Smooth muscle cell (in vitro differentiated cells): Measurements from ENCODE around the gene PLA2G4C. TPM values are rescaled to one million over a fixed set of nuclear protein-coding genes. Genes with fewer than 3 reads are reported as not detected.

Source experiments
- DNase-seq: peaks from one replicate; lab custom pipeline; 2025; ENCODE audit not compliant: unreplicated experiment; lab: John Stamatoyannopoulos, UW
- H2AFZ ChIP-seq: fragments of 200-600 bp; sonication (generic); 2 replicates; pipeline ENCODE4 v1.6.0; 2016; ENCODE audit warnings: antibody characterized with exemption, low read depth, mild to moderate bottlenecking
- H3F3A ChIP-seq: fragments of 200-600 bp; sonication (generic); 2 replicates; pipeline ENCODE4 v1.6.0; 2017; ENCODE audit warnings: antibody characterized with exemption, low read depth
- H3K27ac ChIP-seq: fragments of 200-600 bp; sonication (generic); 2 replicates; pipeline ENCODE4 v1.5.1; 2016; ENCODE audit warnings: low read depth, mild to moderate bottlenecking
- H3K27me3 ChIP-seq: fragments of 200-600 bp; sonication (generic); 2 replicates; pipeline ENCODE4 v1.6.1; 2016; ENCODE audit warnings: low read depth, mild to moderate bottlenecking
- H3K36me3 ChIP-seq: fragments of 200-600 bp; sonication (generic); 2 replicates; pipeline ENCODE4 v1.5.1; 2016; ENCODE audit warnings: low read depth
- H3K4me1 ChIP-seq: fragments of 200-600 bp; sonication (generic); 2 replicates; pipeline ENCODE4 v1.5.1; 2016; ENCODE audit warnings: low read depth
- H3K4me2 ChIP-seq: fragments of 200-600 bp; sonication (generic); 2 replicates; pipeline ENCODE4 v1.6.0; 2016; ENCODE audit warnings: mild to moderate bottlenecking
- H3K4me3 ChIP-seq: fragments of 200-600 bp; sonication (generic); 2 replicates; pipeline ENCODE4 v1.5.1; 2016; ENCODE audit warnings: mild to moderate bottlenecking
- H3K79me2 ChIP-seq: fragments of 200-600 bp; sonication (generic); 2 replicates; pipeline ENCODE4 v1.6.0; 2016; ENCODE audit warnings: low read depth, mild to moderate bottlenecking
- H3K9ac ChIP-seq: fragments of 200-600 bp; sonication (generic); 2 replicates; pipeline ENCODE4 v1.6.0; 2016; ENCODE audit warnings: low read depth
- H3K9me3 ChIP-seq: fragments of 200-600 bp; sonication (generic); replicated peaks from 2 replicates; pipeline ENCODE4 v1.5.1; 2016; ENCODE audit warnings: low read depth
- H4K20me1 ChIP-seq: fragments of 200-600 bp; sonication (generic); 2 replicates; pipeline ENCODE4 v1.6.0; 2016; ENCODE audit warnings: low read depth
- WGBS: methylation state at CpG from one replicate; pipeline ENCODE4 v1.1.7; 2016; ENCODE audit warnings: low lambda C conversion rate; 5-methylcytosine and 5-hydroxymethylcytosine counted together
- polyA plus RNA-seq: library from polyadenylated mRNA; unstranded; fragments of >200 nt; fragmentation: Nextera tagmentation; extraction: Ambion mirVana; gene quantifications from 2 replicates; pipeline ENCODE4 v1.2.1, GENCODE V29; 2016
- total RNA-seq: library from RNA; depleted of rRNA; stranded (reverse); fragments of >200 nt; gene quantifications from 2 replicates; pipeline ENCODE4 v1.2.3, GENCODE V29; 2014
- TF ChIP-seq, protein P1 (sequence below): fragments of 200-600 bp; sonication (generic); IDR thresholded peaks from 2 replicates; pipeline ENCODE4 v1.5.1; 2017; ENCODE audit warnings: borderline replicate concordance, mild to moderate bottlenecking, antibody characterized with exemption; ENCODE audit not compliant: insufficient read depth, poor library complexity, severe bottlenecking

Gene PLA2G4C
- total and polyA plus RNA-seq, 2 experiments from 2014 or later = 0.63 to 1.7 TPM

- 81% methylated on average over 7 of the region's 7 CpGs for WGBS
- no peaks in the 10 kb centered on the region for H3K9me3 ChIP-seq
- H4K20me1 ChIP-seq = no peaks in the 10 kb centered on the region
- H3F3A ChIP-seq = no peaks in the 10 kb centered on the region
- TF ChIP-seq, protein P1, sequence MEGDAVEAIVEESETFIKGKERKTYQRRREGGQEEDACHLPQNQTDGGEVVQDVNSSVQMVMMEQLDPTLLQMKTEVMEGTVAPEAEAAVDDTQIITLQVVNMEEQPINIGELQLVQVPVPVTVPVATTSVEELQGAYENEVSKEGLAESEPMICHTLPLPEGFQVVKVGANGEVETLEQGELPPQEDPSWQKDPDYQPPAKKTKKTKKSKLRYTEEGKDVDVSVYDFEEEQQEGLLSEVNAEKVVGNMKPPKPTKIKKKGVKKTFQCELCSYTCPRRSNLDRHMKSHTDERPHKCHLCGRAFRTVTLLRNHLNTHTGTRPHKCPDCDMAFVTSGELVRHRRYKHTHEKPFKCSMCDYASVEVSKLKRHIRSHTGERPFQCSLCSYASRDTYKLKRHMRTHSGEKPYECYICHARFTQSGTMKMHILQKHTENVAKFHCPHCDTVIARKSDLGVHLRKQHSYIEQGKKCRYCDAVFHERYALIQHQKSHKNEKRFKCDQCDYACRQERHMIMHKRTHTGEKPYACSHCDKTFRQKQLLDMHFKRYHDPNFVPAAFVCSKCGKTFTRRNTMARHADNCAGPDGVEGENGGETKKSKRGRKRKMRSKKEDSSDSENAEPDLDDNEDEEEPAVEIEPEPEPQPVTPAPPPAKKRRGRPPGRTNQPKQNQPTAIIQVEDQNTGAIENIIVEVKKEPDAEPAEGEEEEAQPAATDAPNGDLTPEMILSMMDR = no peak
- H3K27me3 ChIP-seq = no peaks in the 10 kb centered on the region
- no peaks in the 10 kb centered on the region for H3K4me1 ChIP-seq
- H3K36me3 ChIP-seq = no peaks in the 10 kb centered on the region
- no peak overlapping the region for H2AFZ ChIP-seq
- no peak overlapping the region for H3K4me2 ChIP-seq
- no peak for DNase-seq
- H3K79me2 ChIP-seq = no peaks in the 10 kb centered on the region
- H3K27ac ChIP-seq = no peak overlapping the region
- no peak overlapping the region for H3K9ac ChIP-seq
- no peak overlapping the region for H3K4me3 ChIP-seq
Observed at GRCh38 chr19:48029431-48029830, 81.2 kb downstream of the PLA2G4C start.

DNA sequence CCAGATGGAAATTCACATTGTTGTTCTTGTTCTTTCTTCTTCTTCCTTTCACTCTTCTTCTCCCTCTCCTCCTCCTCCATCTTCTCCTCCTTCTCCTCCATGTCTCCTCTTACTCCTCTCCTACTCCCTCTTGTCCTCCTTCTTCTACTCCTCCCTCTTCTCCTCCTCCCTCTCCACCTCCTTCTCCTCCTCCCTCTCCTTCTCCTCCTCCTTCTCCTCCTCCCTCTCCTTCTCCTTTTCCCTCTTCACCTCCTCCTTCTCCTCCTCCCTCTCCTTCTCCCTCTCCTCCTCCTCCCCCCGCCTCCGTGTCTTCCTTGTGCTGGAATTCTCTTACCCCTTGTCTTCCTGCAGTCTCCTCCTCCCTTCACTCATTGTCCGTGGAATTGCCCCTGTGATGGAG lies 85.1 kb downstream of the PLA2G4C start:
- Histone ChIP-seq H3K27ac (no peak overlapping the region), H3K9ac (no peak overlapping the region), H3K4me1 (no peaks in the 10 kb centered on the region), H3K4me2 (no peak overlapping the region), H3K27me3 (no peaks in the 10 kb centered on the region), H3F3A (no peaks in the 10 kb centered on the region), H3K79me2 (no peaks in the 10 kb centered on the region), H4K20me1 (no peaks in the 10 kb centered on the region), H3K4me3 (no peak overlapping the region), H3K36me3 (no peaks in the 10 kb centered on the region), H2AFZ (no peak overlapping the region), H3K9me3 (no peaks in the 10 kb centered on the region)
- WGBS = 72% methylated on average over 3 of the region's 3 CpGs
- no peak for DNase-seq
- TF ChIP-seq, protein P1 = no peak

- Histone ChIP-seq H3K4me3 (no peak overlapping the region), H3K4me1 (no peaks in the 10 kb centered on the region), H3K27me3 (no peaks in the 10 kb centered on the region), H3K27ac (no peak overlapping the region), H4K20me1 (no peaks in the 10 kb centered on the region), H2AFZ (no peak overlapping the region), H3K79me2 (no peaks in the 10 kb centered on the region), H3K9ac (no peak overlapping the region), H3K9me3 (no peaks in the 10 kb centered on the region), H3K36me3 (no peaks in the 10 kb centered on the region), H3K4me2 (no peak overlapping the region), H3F3A (no peaks in the 10 kb centered on the region)
- no peak for DNase-seq
- TF ChIP-seq, protein P1 = no peak
- WGBS = 93% methylated on average over 3 of the region's 3 CpGs
Observed at GRCh38 chr19:48023518-48023917, 87.1 kb downstream of the PLA2G4C start.

- no peak overlapping the region for H3K4me3 ChIP-seq
- H3K79me2 ChIP-seq = no peaks in the 10 kb centered on the region
- H3K9me3 ChIP-seq = no peaks in the 10 kb centered on the region
- no peaks in the 10 kb centered on the region for H4K20me1 ChIP-seq
- 36% methylated on average over 2 of the region's 2 CpGs for WGBS
- TF ChIP-seq, protein P1 = no peak
- no peak overlapping the region for H2AFZ ChIP-seq
- no peaks in the 10 kb centered on the region for H3F3A ChIP-seq
- no peak overlapping the region for H3K27ac ChIP-seq
- no peak overlapping the region for H3K4me2 ChIP-seq
- H3K9ac ChIP-seq = no peak overlapping the region
- H3K4me1 ChIP-seq = no peaks in the 10 kb centered on the region
- H3K36me3 ChIP-seq = no peaks in the 10 kb centered on the region
- no peak for DNase-seq
- no peaks in the 10 kb centered on the region for H3K27me3 ChIP-seq
Observed at GRCh38 chr19:48023011-48023410, 87.6 kb downstream of the PLA2G4C start.
